Spleen (tissue), 11 donors: ENCODE measurements around the gene KDM5B. TPM values are rescaled to one million over a fixed set of nuclear protein-coding genes. Genes with fewer than 3 reads are reported as not detected.
"Not testable (repeated sequence)": the region's sequence is repeated elsewhere in the genome, so short reads cannot be mapped to it uniquely, and the experiment has no call there.

ENCODE experiments used
- DNase-seq: peaks from one replicate; pipeline ENCODE4 v3.0.0-alpha.2; 2020
- H3K27ac ChIP-seq, 8 donors: fragments of 200-600 bp; sonication (generic) in 7 of 8; 1 replicate in 4 of 8; 2 replicates in 4 of 8; pipeline versions ENCODE4 v1.5.0 to v1.8.0; 2016 to 2021; ENCODE audit warnings: inconsistent platforms in 4 of 8, mild to moderate bottlenecking in 4 of 8, moderate library complexity in 1 of 8
- H3K27me3 ChIP-seq, 7 donors: fragments of 200-600 bp; sonication (generic) in 6 of 7; replicated peaks in 1 of 7; 1 replicate in 4 of 7; 2 replicates in 3 of 7; pipeline versions ENCODE4 v1.5.0 to v1.8.0; 2016 to 2021; ENCODE audit warnings: inconsistent platforms in 3 of 7, mild to moderate bottlenecking in 1 of 7
- H3K36me3 ChIP-seq, 6 donors: fragments of 200-600 bp; sonication (generic) in 5 of 6; 1 replicate in 4 of 6; 2 replicates in 2 of 6; pipeline versions ENCODE4 v1.5.0 to v1.8.0; 2016 to 2021; ENCODE audit warnings: inconsistent platforms in 2 of 6
- H3K4me1 ChIP-seq, 6 donors: fragments of 200-600 bp; sonication (generic) in 5 of 6; 1 replicate in 3 of 6; 2 replicates in 3 of 6; pipeline versions ENCODE4 v1.5.0 to v1.8.0; 2016 to 2021; ENCODE audit warnings: inconsistent platforms in 3 of 6
- H3K4me3 ChIP-seq, 8 donors: fragments of 200-600 bp; sonication (generic) in 7 of 8; 1 replicate in 4 of 8; 2 replicates in 4 of 8; pipeline versions ENCODE4 v1.5.0 to v1.8.0; 2016 to 2021; ENCODE audit warnings: inconsistent platforms in 4 of 8, mild to moderate bottlenecking in 4 of 8, moderate library complexity in 2 of 8
- H3K9me3 ChIP-seq, 8 donors: fragments of 200-600 bp; sonication (generic) in 7 of 8; 1 replicate in 4 of 8; 2 replicates in 4 of 8; pipeline versions ENCODE4 v1.5.0 to v1.8.0; 2016 to 2021; ENCODE audit warnings: inconsistent platforms in 4 of 8
- CTCF ChIP-seq, 11 experiments: fragments of 200-600 bp in 7 of 11; fragments of 450-650 bp in 4 of 11; sonication (generic) in 4 of 11; IDR thresholded peaks in 8 of 11; conservative IDR thresholded peaks in 3 of 11; 1 replicate in 7 of 11; 2 replicates in 4 of 11; pipeline versions ENCODE4 v1.4.0 to v1.8.0; 2016 to 2021; ENCODE audit warnings: antibody characterized with exemption in 11 of 11, inconsistent platforms in 4 of 11, mild to moderate bottlenecking in 1 of 11
- POLR2A ChIP-seq, 3 donors: fragments of 450-650 bp; IDR thresholded peaks; one replicate each; pipeline ENCODE4 v1.5.1; 2017; ENCODE audit warnings: antibody characterized with exemption in 3 of 3, mild to moderate bottlenecking in 1 of 3
- POLR2AphosphoS5 ChIP-seq, 3 donors: sonication (generic); formaldehyde crosslinking; IDR thresholded peaks; one replicate each; pipeline ENCODE4 v1.5.1; 2017; ENCODE audit warnings: antibody characterized with exemption in 3 of 3
- WGBS, 5 donors: extraction: QIAGEN DNeasy Blood & Tissue Kit in 3 of 5; methylation state at CpG; one replicate each; pipeline versions ENCODE4 v1.1.5 to v1.1.7; 2013 to 2018; 5-methylcytosine and 5-hydroxymethylcytosine counted together
- intact Hi-C: fragments of 100-400 bp; cut with DNase I; formaldehyde crosslinking; loops from one replicate; pipeline ENCODE4 v1.15.0; 2023; ENCODE audit warnings: low total_unique reads
- polyA plus RNA-seq, 3 donors: library from polyadenylated mRNA; stranded (reverse); fragments of 200-250 nt; gene quantifications; one replicate each; pipeline ENCODE4 v1.2.1, GENCODE V29; 2013
- total RNA-seq, 7 donors: library from RNA; depleted of rRNA in 3 of 7; stranded (reverse); fragments of >200 nt in 3 of 7; fragmentation: NEBNext Ultra II Directional in 4 of 7; extraction: Animal tissue kit (Norgen Biotek cat#: 25700) in 4 of 7; gene quantifications; one replicate each; pipeline versions ENCODE4 v1.1.0 to v1.2.1, GENCODE V29; 2016 to 2021
- donor health status: healthy with polysubstance abuse.
- donor health status: DM: no; HTN: no; CAD: no; lungs with moderate emphysema.
- donor health status: DM: no; HTN: no; CAD: no.
- donor health status: Bipolar disorder and iron deficiency.
- donor health status: healthy.
- donor health status: DM: no; HTN: no; CAD: no.
- donor health status: DM: yes; HTN: yes; CAD: no.

KDM5B gene
- total and polyA plus RNA-seq, 10 donors, result 7.7 to 71.9 (median 52.3) TPM

GRCh38 chr1:202798260-202798659 lies 10.0 kb downstream of the KDM5B start:
- DNase-seq, result no peak
- Histone ChIP-seq H3K27me3 (no peaks in the 10 kb centered on the region), H3K36me3 (peaks cover 0 to 8% (median 0%) of the 10 kb centered on the region in 6 donors), H3K27ac (no peak overlapping the region), H3K4me1 (peaks cover 0 to 68% (median 36%) of the 10 kb centered on the region in 6 donors), H3K9me3 (no peaks in the 10 kb centered on the region), H3K4me3 (no peak overlapping the region)
- 82 to 85% (median 84%) methylated on average over 4 of the region's 4 CpGs for WGBS, 5 donors
- no peak for TF ChIP-seq CTCF (IDR thresholded peaks at IDR 0.05 in 8 of 11, conservative IDR thresholded peaks at IDR 0.05 in 3 of 11)
- TF ChIP-seq POLR2AphosphoS5 (IDR thresholded peaks at IDR 0.05), result no peak
- TF ChIP-seq POLR2A (IDR thresholded peaks at IDR 0.05), result no peak
- intact Hi-C loops, result no loop called here

GRCh38 chr1:202796670-202797069 lies 11.6 kb downstream of the KDM5B start:
- no peaks in the 10 kb centered on the region for H3K27me3 ChIP-seq
- DNase-seq, result no peak
- H3K4me3 ChIP-seq, result no peak overlapping the region
- intact Hi-C loops, result no loop called here
- no peak for TF ChIP-seq CTCF (IDR thresholded peaks at IDR 0.05 in 8 of 11, conservative IDR thresholded peaks at IDR 0.05 in 3 of 11)
- TF ChIP-seq POLR2AphosphoS5 (IDR thresholded peaks at IDR 0.05), result no peak
- TF ChIP-seq POLR2A (IDR thresholded peaks at IDR 0.05), result no peak
- no peak overlapping the region for H3K27ac ChIP-seq
- 93 to 96% (median 94%) methylated on average over 7 of the region's 7 CpGs for WGBS, 5 donors
- peaks cover 0 to 8% (median 0%) of the 10 kb centered on the region in 6 donors for H3K36me3 ChIP-seq
- H3K4me1 ChIP-seq, result peaks cover under 1 to 58% (median 28%) of the 10 kb centered on the region in 6 donors
- H3K9me3 ChIP-seq, result no peaks in the 10 kb centered on the region

GRCh38 chr1:202794931-202795330 lies 13.3 kb downstream of the KDM5B start:
- H3K27me3 ChIP-seq, intact Hi-C loops, H3K9me3 ChIP-seq, H3K36me3 ChIP-seq, H3K4me3 ChIP-seq, H3K27ac ChIP-seq, DNase-seq: not testable (repeated sequence)
- H3K4me1 ChIP-seq, result peaks cover 5 to 72% (median 31%) of the 10 kb centered on the region in 6 donors
- 72 to 84% (median 76%) methylated on average over 6 of the region's 6 CpGs for WGBS, 5 donors

GRCh38 chr1:202794051-202794740 lies 14.0 kb downstream of the KDM5B start:
- DNase-seq, result no peak
- Histone ChIP-seq H3K4me3 (no peak overlapping the region), H3K36me3 (peaks cover 0 to 8% (median 0%) of the 10 kb centered on the region in 6 donors), H3K27ac (no peak overlapping the region), H3K9me3 (no peaks in the 10 kb centered on the region), H3K4me1 (peaks cover 5 to 74% (median 28%) of the 10 kb centered on the region in 6 donors), H3K27me3 (no peaks in the 10 kb centered on the region)
- TF ChIP-seq POLR2AphosphoS5 (IDR thresholded peaks at IDR 0.05) (no peak), CTCF (IDR thresholded peaks at IDR 0.05 in 8 of 11, conservative IDR thresholded peaks at IDR 0.05 in 3 of 11) (no peak), POLR2A (IDR thresholded peaks at IDR 0.05) (no peak)
- intact Hi-C loops, result no loop called here
